Adrenal gland (tissue), 12 donors: ENCODE data around the gene STARD13. TPM values are rescaled to one million over a fixed set of nuclear protein-coding genes. Genes with fewer than 3 reads are reported as not detected.

Source experiments
- DNase-seq, 7 donors: peaks; one replicate each; pipeline ENCODE4 v3.0.0-alpha.2; 2019 to 2020
- H3K27ac ChIP-seq, 5 donors: fragments of 200-600 bp; sonication (generic) in 4 of 5; 1 replicate in 3 of 5; 2 replicates in 2 of 5; pipeline versions ENCODE4 v1.5.1 to v1.8.0; 2016 to 2020; ENCODE audit warnings: mild to moderate bottlenecking in 1 of 5
- H3K27me3 ChIP-seq: fragments of 200-600 bp; 2 replicates; pipeline ENCODE4 v1.8.0; 2021
- H3K36me3 ChIP-seq, 2 donors: fragments of 200-600 bp; replicated peaks in 1 of 2; 1 replicate in 1 of 2; 2 replicates in 1 of 2; pipeline versions ENCODE4 v1.5.1 to v1.8.0; 2018 to 2022
- H3K4me1 ChIP-seq, 2 donors: fragments of 200-600 bp; replicated peaks in 1 of 2; 1 replicate in 1 of 2; 2 replicates in 1 of 2; pipeline versions ENCODE4 v1.5.1 to v1.8.0; 2018 to 2021
- H3K4me3 ChIP-seq, 4 donors: fragments of 200-600 bp; sonication (generic) in 3 of 4; one replicate each; pipeline ENCODE4 v1.5.1; 2016 to 2018
- H3K9me3 ChIP-seq, 3 donors: fragments of 200-600 bp; sonication (generic) in 1 of 3; replicated peaks in 1 of 3; 1 replicate in 2 of 3; 2 replicates in 1 of 3; pipeline versions ENCODE4 v1.5.1 to v1.8.0; 2016 to 2021
- POLR2A ChIP-seq, 2 donors: fragments of 450-650 bp; IDR thresholded peaks; one replicate each; pipeline ENCODE4 v1.6.1; 2017; ENCODE audit warnings: antibody characterized with exemption in 2 of 2, mild to moderate bottlenecking in 2 of 2, moderate library complexity in 1 of 2
- WGBS, 4 donors: extraction: QIAGEN DNeasy Blood & Tissue Kit in 2 of 4; methylation state at CpG; one replicate each; pipeline versions ENCODE4 v1.1.5 to v1.1.7; 2013 to 2017; 5-methylcytosine and 5-hydroxymethylcytosine counted together
- intact Hi-C, 2 donors: fragments of 100-400 bp; cut with DNase I; formaldehyde crosslinking; loops; one replicate each; pipeline versions ENCODE4 v1.14.1 to v1.15.0; 2022 to 2023
- polyA plus RNA-seq, 3 donors: library from polyadenylated mRNA; stranded (reverse); fragments of 200-250 nt in 2 of 3; fragments of 350-450 nt in 1 of 3; fragmentation: Illumina TruSeq in 1 of 3; extraction: RNeasy Lipid Tissue Mini Kit (QIAGEN cat#74804) in 1 of 3; gene quantifications; one replicate each; pipeline ENCODE4 v1.2.3, GENCODE V29; 2013 to 2014
- total RNA-seq, 9 donors: library from RNA; depleted of rRNA in 4 of 9; stranded (reverse); fragments of >200 nt in 4 of 9; fragments of 120-200 nt in 1 of 9; fragmentation: NEBNext Ultra II Directional in 1 of 9; extraction: Animal tissue kit (Norgen Biotek cat#: 25700) in 1 of 9; gene quantifications; one replicate each; pipeline versions ENCODE4 v1.1.0 to v1.2.4, GENCODE V29; 2013 to 2023
- TF ChIP-seq, protein P1 (sequence below), 6 experiments: fragments of 450-650 bp in 4 of 6; fragments of 200-600 bp in 2 of 6; sonication (generic) in 1 of 6; IDR thresholded peaks; 1 replicate in 5 of 6; 2 replicates in 1 of 6; pipeline versions ENCODE4 v1.5.1 to v1.8.0; 2016 to 2021; ENCODE audit warnings: antibody characterized with exemption in 6 of 6, mild to moderate bottlenecking in 2 of 6, moderate library complexity in 1 of 6
- donor health status: healthy with polysubstance abuse.
- donor health status: Bipolar disorder and iron deficiency.
- donor health status: DM: yes; HTN: yes; CAD: no.
- donor health status: DM: no; HTN: no; CAD: no.
- donor health status: DM: no; HTN: no; CAD: no.
- donor health status: DM: yes; HTN: yes; CAD: no.

Gene STARD13
- total and polyA plus RNA-seq, 12 donors: 10.5 to 79.8 (median 33.6) TPM

DNA sequence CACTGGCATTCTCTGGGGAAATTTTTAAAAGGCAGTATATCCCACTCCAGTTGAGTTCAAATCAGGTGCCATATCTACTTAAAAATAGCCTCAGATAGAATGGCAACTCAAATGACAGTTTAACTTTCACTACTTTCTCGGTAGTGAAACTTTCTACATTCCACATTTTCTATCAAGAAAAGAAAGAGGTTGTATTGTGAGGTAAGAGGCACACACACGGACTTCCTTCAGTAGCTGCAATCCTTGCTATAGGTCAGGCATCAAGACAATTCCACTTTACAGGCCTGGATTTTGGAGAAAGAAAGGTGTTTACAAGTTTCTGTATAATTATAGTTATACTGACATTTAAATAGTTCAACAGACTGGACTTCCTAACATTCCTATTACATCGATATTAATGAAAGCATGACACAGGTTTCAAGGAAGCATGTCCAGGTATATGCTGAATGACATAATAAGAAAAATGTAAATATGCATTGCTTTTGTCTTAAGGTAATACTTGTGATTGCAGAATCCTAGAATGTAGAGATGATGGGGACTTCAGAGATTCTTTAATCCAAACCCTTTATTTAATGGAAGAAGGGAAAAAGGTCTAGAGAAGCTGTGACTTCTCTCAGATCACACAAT lies 5.2 kb downstream of the STARD13 start:
- Histone ChIP-seq H3K27ac (peak overlapping the region in 3 of 5 donors; percentile 12 to 64 (median 49)), H3K36me3 (no peaks in the 10 kb centered on the region), H3K9me3 (no peaks in the 10 kb centered on the region), H3K4me3 (no peak overlapping the region), H3K4me1 (peaks cover 24 to 62% of the 10 kb centered on the region in 2 donors), H3K27me3 (no peaks in the 10 kb centered on the region)
- TF ChIP-seq POLR2A (IDR thresholded peaks at IDR 0.05): no peak
- TF ChIP-seq, protein P1, sequence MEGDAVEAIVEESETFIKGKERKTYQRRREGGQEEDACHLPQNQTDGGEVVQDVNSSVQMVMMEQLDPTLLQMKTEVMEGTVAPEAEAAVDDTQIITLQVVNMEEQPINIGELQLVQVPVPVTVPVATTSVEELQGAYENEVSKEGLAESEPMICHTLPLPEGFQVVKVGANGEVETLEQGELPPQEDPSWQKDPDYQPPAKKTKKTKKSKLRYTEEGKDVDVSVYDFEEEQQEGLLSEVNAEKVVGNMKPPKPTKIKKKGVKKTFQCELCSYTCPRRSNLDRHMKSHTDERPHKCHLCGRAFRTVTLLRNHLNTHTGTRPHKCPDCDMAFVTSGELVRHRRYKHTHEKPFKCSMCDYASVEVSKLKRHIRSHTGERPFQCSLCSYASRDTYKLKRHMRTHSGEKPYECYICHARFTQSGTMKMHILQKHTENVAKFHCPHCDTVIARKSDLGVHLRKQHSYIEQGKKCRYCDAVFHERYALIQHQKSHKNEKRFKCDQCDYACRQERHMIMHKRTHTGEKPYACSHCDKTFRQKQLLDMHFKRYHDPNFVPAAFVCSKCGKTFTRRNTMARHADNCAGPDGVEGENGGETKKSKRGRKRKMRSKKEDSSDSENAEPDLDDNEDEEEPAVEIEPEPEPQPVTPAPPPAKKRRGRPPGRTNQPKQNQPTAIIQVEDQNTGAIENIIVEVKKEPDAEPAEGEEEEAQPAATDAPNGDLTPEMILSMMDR (IDR thresholded peaks at IDR 0.05): no peak
- WGBS, 4 donors: 83 to 92% (median 88%) methylated on average over 3 of the region's 3 CpGs
- DNase-seq: no peak
- intact Hi-C loops: no loop called here

DNA sequence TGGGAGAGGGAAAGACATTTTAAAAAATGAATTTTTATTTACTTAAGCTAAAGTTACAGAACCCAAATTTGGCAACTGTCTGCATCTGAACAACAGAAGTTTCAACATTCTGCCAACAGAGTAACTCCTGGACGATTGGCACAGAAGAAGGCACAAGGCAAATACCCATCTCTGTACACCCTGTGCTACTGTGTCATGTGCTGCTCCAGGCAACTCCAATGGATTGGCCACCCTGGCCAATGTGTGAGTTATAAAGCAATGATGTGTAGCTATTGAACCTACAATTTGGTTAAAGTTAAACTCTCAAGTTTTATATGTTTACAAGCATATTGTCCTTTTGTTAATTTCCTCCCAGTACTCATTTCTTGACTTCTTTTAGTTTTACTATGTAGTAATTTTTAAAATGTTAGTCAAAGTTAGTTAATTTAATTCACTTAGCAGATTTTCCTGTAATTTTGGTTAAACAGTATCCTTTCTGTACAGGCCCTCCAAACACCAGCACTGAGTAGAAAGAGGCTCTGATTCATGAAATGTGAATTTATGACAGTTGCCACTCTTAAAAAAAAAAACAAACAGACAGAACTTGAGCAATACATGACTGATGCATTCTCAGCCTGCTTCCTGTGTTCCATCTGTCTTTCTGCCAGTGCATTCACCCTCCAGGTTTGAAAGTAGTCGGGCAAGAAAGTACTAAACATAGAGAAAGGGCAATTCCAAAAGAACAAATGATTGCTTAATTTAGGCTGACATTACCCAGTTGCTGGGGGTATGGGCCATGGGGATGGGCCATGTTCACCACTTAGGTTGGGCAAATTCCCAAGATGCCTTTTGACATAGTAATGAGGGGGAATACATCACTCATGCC lies 5.9 kb downstream of the STARD13 start:
- peak overlapping the region in 4 of 5 donors; percentile 12 to 64 (median 34) for H3K27ac ChIP-seq
- WGBS, 4 donors: 0 to 34% (median 18%) methylated on average over 2 of the region's 2 CpGs
- DNase-seq: peak in 2 of 7 donors; percentile 29 to 57
- H3K27me3 ChIP-seq: no peaks in the 10 kb centered on the region
- H3K4me1 ChIP-seq: peaks cover 23 to 66% of the 10 kb centered on the region in 2 donors
- TF ChIP-seq, protein P1 (IDR thresholded peaks at IDR 0.05): no peak
- no peak for TF ChIP-seq POLR2A (IDR thresholded peaks at IDR 0.05)
- intact Hi-C loops: no loop called here
- H3K9me3 ChIP-seq: no peaks in the 10 kb centered on the region
- H3K36me3 ChIP-seq: no peaks in the 10 kb centered on the region
- H3K4me3 ChIP-seq: no peak overlapping the region

DNA sequence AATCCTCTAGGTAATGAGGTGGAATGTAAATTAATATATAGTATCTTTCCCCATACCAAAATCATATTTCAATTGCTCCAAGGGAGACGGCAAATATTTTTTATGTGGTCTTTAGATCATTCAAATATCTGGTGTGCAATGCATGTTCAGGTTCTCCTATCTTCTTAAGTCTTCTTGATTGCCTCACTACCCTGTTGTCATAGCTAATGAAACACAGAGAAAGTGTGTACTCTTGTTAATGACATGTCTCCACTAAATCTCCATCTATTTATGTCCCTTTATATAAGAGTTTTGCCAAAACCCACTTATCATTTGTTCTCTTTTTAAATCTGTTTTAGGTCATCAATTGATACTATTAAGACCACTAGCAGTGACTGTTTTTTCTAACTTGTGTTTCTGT lies 6.6 kb downstream of the STARD13 start:
- Histone ChIP-seq H3K27ac (peak overlapping the region in 2 of 5 donors; percentile 18 to 64), H3K9me3 (no peaks in the 10 kb centered on the region), H3K36me3 (no peaks in the 10 kb centered on the region), H3K4me1 (peaks cover 16 to 59% of the 10 kb centered on the region in 2 donors), H3K27me3 (no peaks in the 10 kb centered on the region), H3K4me3 (no peak overlapping the region)
- no peak for DNase-seq
- 0% methylated on average over 1 of the region's 1 CpG for WGBS, 4 donors
- TF ChIP-seq POLR2A (IDR thresholded peaks at IDR 0.05): no peak
- TF ChIP-seq, protein P1 (IDR thresholded peaks at IDR 0.05): no peak
- intact Hi-C loops: no loop called here

DNA sequence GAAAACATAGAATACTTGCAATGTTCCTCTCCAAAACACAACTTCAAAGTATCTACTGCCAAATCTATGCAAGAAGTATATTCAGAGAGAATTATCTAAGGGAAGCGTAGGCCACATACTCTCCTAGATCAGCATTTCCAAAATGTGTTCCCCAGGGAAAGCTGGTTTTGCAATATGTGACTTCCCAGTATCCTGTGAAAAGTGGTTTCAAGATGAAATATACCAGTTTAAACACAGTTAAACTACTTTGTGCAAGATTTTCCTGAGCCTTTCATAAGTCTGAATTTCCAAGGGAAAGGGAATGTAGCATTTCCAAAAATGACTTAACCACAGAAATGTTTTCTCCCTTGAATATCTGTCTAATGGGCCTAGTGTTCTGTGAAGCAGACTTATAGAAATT lies 7.6 kb downstream of the STARD13 start:
- Histone ChIP-seq H3K36me3 (no peaks in the 10 kb centered on the region), H3K27me3 (no peaks in the 10 kb centered on the region), H3K27ac (peak overlapping the region in 2 of 5 donors; percentile 18 to 61), H3K9me3 (no peaks in the 10 kb centered on the region), H3K4me1 (peaks cover 15 to 49% of the 10 kb centered on the region in 2 donors), H3K4me3 (no peak overlapping the region)
- DNase-seq: no peak
- 75 to 86% (median 78%) methylated on average over 1 of the region's 1 CpG for WGBS, 4 donors
- TF ChIP-seq POLR2A (IDR thresholded peaks at IDR 0.05): no peak
- TF ChIP-seq, protein P1 (IDR thresholded peaks at IDR 0.05): no peak
- intact Hi-C loops: no loop called here
